ENCODE results near the gene NKX2-1.

- TF ChIP-seq CTCF (IDR thresholded peaks at IDR 0.05) (no peak), POLR2A (IDR thresholded peaks at IDR 0.05) (no peak)
These were observed 30.9 kb upstream of the NKX2-1 start for GRCh38 chr14:36550899-36551298.

Measured in right lobe of liver (tissue), 4 donors.